Activated naive CD8-positive, alpha-beta T cell treated with anti-CD3 and anti-CD28 coated beads, Interleukin-2, amount 50 U/mL, for 24 hours (primary cell): ENCODE results near the gene COX5B.
"Not testable (repeated sequence)": the region's sequence is repeated elsewhere in the genome, so short reads cannot be mapped to it uniquely, and the experiment has no call there.

Experiments
- ATAC-seq: fragments of 150-1000 bp; cut with Tn5 transposase; one replicate; pipeline ENCODE4 v1.10.0; 2021
- DNase-seq: peaks from one replicate; pipeline ENCODE4 v3.0.0; 2021
- H3K27ac Mint-ChIP-seq: one replicate; pipeline ENCODE4 v1.8.0; 2021; ENCODE audit warnings: mild to moderate bottlenecking, mixed read lengths
- H3K27me3 Mint-ChIP-seq: one replicate; pipeline ENCODE4 v1.8.0; 2021; ENCODE audit warnings: mixed read lengths
- H3K36me3 Mint-ChIP-seq: one replicate; pipeline ENCODE4 v1.8.0; 2021; ENCODE audit warnings: low read depth, mixed read lengths
- H3K4me1 Mint-ChIP-seq: one replicate; pipeline ENCODE4 v1.8.0; 2021; ENCODE audit warnings: mixed read lengths
- H3K4me3 Mint-ChIP-seq: one replicate; pipeline ENCODE4 v1.8.0; 2021; ENCODE audit warnings: mild to moderate bottlenecking, moderate library complexity, mixed read lengths
- H3K9me3 Mint-ChIP-seq: one replicate; pipeline ENCODE4 v1.8.0; 2021; ENCODE audit warnings: mixed read lengths

COX5B gene

GRCh38 chr2:97645695-97646629 is at the start of gene COX5B:
Gene COX5B, plus strand, starts transcription at chr2:97646062. Its CDS starts 25 bp downstream, at chr2:97646087.
- no peaks in the 10 kb centered on the region for H3K27me3 Mint-ChIP-seq
- ATAC-seq (peak; percentile 91), DNase-seq (peak; percentile 99)
- H3K27ac Mint-ChIP-seq, result peak within 1 kb of the TSS; percentile 97
- H3K4me3 Mint-ChIP-seq, result peak within 1 kb of the TSS; percentile 94
- H3K4me1 Mint-ChIP-seq, result peaks cover 18% of the 10 kb centered on the region
- H3K36me3 Mint-ChIP-seq, result peaks cover 27% of the 10 kb centered on the region
- no peaks in the 10 kb centered on the region for H3K9me3 Mint-ChIP-seq

GRCh38 chr2:97596180-97596579 is 49.7 kb upstream of the COX5B start:
- H3K4me3 Mint-ChIP-seq, H3K36me3 Mint-ChIP-seq, DNase-seq, H3K27ac Mint-ChIP-seq, ATAC-seq, H3K9me3 Mint-ChIP-seq, H3K4me1 Mint-ChIP-seq: not testable (repeated sequence)
- H3K27me3 Mint-ChIP-seq, result peaks cover 16% of the 10 kb centered on the region

GRCh38 chr2:97601537-97601936 is 44.3 kb upstream of the COX5B start:
- not testable (repeated sequence) for H3K27ac Mint-ChIP-seq, H3K4me3 Mint-ChIP-seq, H3K4me1 Mint-ChIP-seq, ATAC-seq, H3K9me3 Mint-ChIP-seq, H3K36me3 Mint-ChIP-seq, DNase-seq
- H3K27me3 Mint-ChIP-seq, result peaks cover 15% of the 10 kb centered on the region

GRCh38 chr2:97605109-97605508 is 40.8 kb upstream of the COX5B start:
- DNase-seq, H3K4me1 Mint-ChIP-seq, H3K27me3 Mint-ChIP-seq: not testable (repeated sequence)

GRCh38 chr2:97605524-97606339 is 40.1 kb upstream of the COX5B start:
- H3K4me3 Mint-ChIP-seq, ATAC-seq, DNase-seq, H3K27me3 Mint-ChIP-seq, H3K27ac Mint-ChIP-seq, H3K36me3 Mint-ChIP-seq, H3K9me3 Mint-ChIP-seq, H3K4me1 Mint-ChIP-seq: not testable (repeated sequence)

More at GRCh38 chr2:97605109-97605508, 40.8 kb upstream of the COX5B start:
- not testable (repeated sequence) for H3K27ac Mint-ChIP-seq, H3K36me3 Mint-ChIP-seq, H3K4me3 Mint-ChIP-seq, H3K9me3 Mint-ChIP-seq, ATAC-seq

- ATAC-seq, H3K9me3 Mint-ChIP-seq, H3K4me3 Mint-ChIP-seq, DNase-seq, H3K4me1 Mint-ChIP-seq, H3K36me3 Mint-ChIP-seq, H3K27me3 Mint-ChIP-seq, H3K27ac Mint-ChIP-seq: not testable (repeated sequence)
Measured at GRCh38 chr2:97608745-97609144, 37.1 kb upstream of the COX5B start.

GRCh38 chr2:97611895-97612294 is 34.0 kb upstream of the COX5B start:
- not testable (repeated sequence) for H3K27me3 Mint-ChIP-seq

GRCh38 chr2:97615746-97616145 is 30.1 kb upstream of the COX5B start:
- not testable (repeated sequence) for H3K9me3 Mint-ChIP-seq, H3K4me1 Mint-ChIP-seq, H3K27ac Mint-ChIP-seq, ATAC-seq, H3K4me3 Mint-ChIP-seq, DNase-seq, H3K36me3 Mint-ChIP-seq, H3K27me3 Mint-ChIP-seq

More at GRCh38 chr2:97611895-97612294, 34.0 kb upstream of the COX5B start:
- not testable (repeated sequence) for H3K36me3 Mint-ChIP-seq, ATAC-seq, H3K4me3 Mint-ChIP-seq, DNase-seq, H3K27ac Mint-ChIP-seq, H3K4me1 Mint-ChIP-seq, H3K9me3 Mint-ChIP-seq

- Mint-ChIP-seq H3K27me3 (peaks cover 5% of the 10 kb centered on the region), H3K36me3 (no peaks in the 10 kb centered on the region), H3K9me3 (no peaks in the 10 kb centered on the region), H3K27ac (no peak overlapping the region), H3K4me1 (peaks cover 5% of the 10 kb centered on the region), H3K4me3 (no peak overlapping the region)
- DNase-seq (no peak), ATAC-seq (no peak)
Measured at GRCh38 chr2:97617911-97618310, 28.0 kb upstream of the COX5B start.

GRCh38 chr2:97618939-97619827 is 26.7 kb upstream of the COX5B start:
- H3K36me3 Mint-ChIP-seq, H3K27ac Mint-ChIP-seq, H3K27me3 Mint-ChIP-seq, H3K4me3 Mint-ChIP-seq, H3K4me1 Mint-ChIP-seq, H3K9me3 Mint-ChIP-seq: not testable (repeated sequence)
- ATAC-seq (peak; percentile 94), DNase-seq (peak; percentile 3)

- not testable (repeated sequence) for H3K4me1 Mint-ChIP-seq, DNase-seq
Measured at GRCh38 chr2:97620492-97620891, 25.4 kb upstream of the COX5B start.

GRCh38 chr2:97622976-97623375 is 22.9 kb upstream of the COX5B start:
- DNase-seq, H3K9me3 Mint-ChIP-seq, H3K36me3 Mint-ChIP-seq, H3K27me3 Mint-ChIP-seq, H3K4me3 Mint-ChIP-seq, H3K4me1 Mint-ChIP-seq, H3K27ac Mint-ChIP-seq, ATAC-seq: not testable (repeated sequence)

More at GRCh38 chr2:97620492-97620891, 25.4 kb upstream of the COX5B start:
- not testable (repeated sequence) for H3K36me3 Mint-ChIP-seq, H3K27ac Mint-ChIP-seq, H3K27me3 Mint-ChIP-seq, H3K9me3 Mint-ChIP-seq, H3K4me3 Mint-ChIP-seq, ATAC-seq

GRCh38 chr2:97625354-97626048 is 20.4 kb upstream of the COX5B start:
- H3K4me3 Mint-ChIP-seq, H3K27ac Mint-ChIP-seq, H3K36me3 Mint-ChIP-seq, H3K9me3 Mint-ChIP-seq, ATAC-seq, H3K27me3 Mint-ChIP-seq, H3K4me1 Mint-ChIP-seq, DNase-seq: not testable (repeated sequence)
